HG03060 (cell line): ENCODE results near the gene CDRT15.
"Not testable (repeated sequence)": the region's sequence is repeated elsewhere in the genome, so short reads cannot be mapped to it uniquely, and the experiment has no call there.

Experiments
- ATAC-seq: cut with Tn5 transposase; IDR thresholded peaks from one replicate; pipeline ENCODE4 v1.9.1; 2021; ENCODE audit warnings: low read depth, moderate number of reproducible peaks; ENCODE audit not compliant: unreplicated experiment

The CDRT15 gene

DNA sequence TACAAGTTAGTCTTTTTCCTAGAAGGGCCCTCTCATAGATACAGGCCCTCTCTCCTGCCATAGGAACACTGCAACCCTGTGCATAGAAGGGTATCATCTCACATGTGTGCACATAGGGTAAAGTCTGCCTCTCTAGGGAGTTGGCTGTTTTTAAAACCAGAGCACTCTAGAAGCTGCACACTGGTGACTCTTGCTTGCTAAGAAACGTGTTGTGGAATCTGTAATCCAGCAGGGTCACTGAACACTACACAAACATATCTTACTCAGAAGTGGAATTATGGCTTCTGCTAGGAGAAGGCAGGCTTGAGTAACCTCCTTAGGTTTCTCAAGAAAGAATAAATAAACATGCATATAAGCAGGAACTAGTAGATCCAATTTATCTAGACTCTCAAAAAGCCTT is 45.9 kb downstream of the CDRT15 start:
- ATAC-seq, result not testable (repeated sequence)

DNA sequence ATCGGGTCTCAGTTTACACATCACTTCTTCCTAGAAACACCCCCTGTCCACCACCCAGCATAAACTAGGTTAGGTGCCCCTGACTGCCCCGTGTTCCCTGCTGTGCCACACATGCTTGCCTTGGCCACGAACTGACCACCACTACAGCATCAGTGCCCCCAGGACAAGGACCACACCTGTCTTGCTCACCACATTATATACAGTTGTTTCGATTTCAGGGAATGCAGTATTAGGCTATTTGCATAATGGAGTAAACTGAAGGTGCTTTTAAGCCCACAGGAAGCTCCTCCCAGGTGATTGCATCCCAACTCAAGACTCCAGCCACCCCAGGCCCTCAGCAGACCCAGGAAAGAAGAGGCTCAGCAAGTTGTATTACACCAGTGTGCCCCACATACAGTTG is 50.2 kb downstream of the CDRT15 start:
- ATAC-seq, result not testable (repeated sequence)
